SK-N-SH treated with all-trans-retinoic acid at 6 μM for 48 hours (cell line): ENCODE measurements around the gene LRRC74B.

ENCODE experiments used
- ATAC-seq: fragments of 200-7000 bp; cut with Tn5 transposase; 3 replicates; pipeline ENCODE4 v1.9.1; 2020; ENCODE audit warnings: mild to moderate bottlenecking, moderate library complexity
- ARNTL ChIP-seq: fragments of 450-650 bp; formaldehyde crosslinking; IDR thresholded peaks from 2 replicates; pipeline ENCODE4 v1.5.0; 2020; ENCODE audit warnings: low read depth, mild to moderate bottlenecking, moderate library complexity, borderline replicate concordance
- BACH2 ChIP-seq: fragments of 250-450 bp; sonication (Bioruptor Pico); IDR thresholded peaks from 2 replicates; pipeline ENCODE4 v1.9.0; 2021; ENCODE audit warnings: mild to moderate bottlenecking, borderline replicate concordance
- CSDC2 ChIP-seq: fragments of 250-450 bp; sonication (Bioruptor Pico); IDR thresholded peaks from 2 replicates; pipeline ENCODE4 v1.5.0; 2020; ENCODE audit warnings: mild to moderate bottlenecking, moderate library complexity
- ESRRG ChIP-seq: fragments of 250-450 bp; sonication (Bioruptor Pico); IDR thresholded peaks from 2 replicates; pipeline ENCODE4 v1.6.1; 2021; ENCODE audit warnings: mild to moderate bottlenecking
- GLIS3 ChIP-seq: fragments of 250-450 bp; sonication (Bioruptor Pico); IDR thresholded peaks from 2 replicates; pipeline ENCODE4 v1.5.0; 2020; ENCODE audit warnings: mild to moderate bottlenecking, moderate library complexity
- ISL1 ChIP-seq: fragments of 250-450 bp; sonication (Bioruptor Pico); IDR thresholded peaks from 2 replicates; pipeline ENCODE4 v2.1.2; 2022; ENCODE audit warnings: mild to moderate bottlenecking, moderate library complexity
- OSR1 ChIP-seq: fragments of 250-450 bp; sonication (Bioruptor Pico); IDR thresholded peaks from 2 replicates; pipeline ENCODE4 v1.8.0; 2022; ENCODE audit warnings: moderate library complexity, mild to moderate bottlenecking, inconsistent platforms
- RARB ChIP-seq: fragments of 250-450 bp; sonication (Bioruptor Pico); IDR thresholded peaks from 2 replicates; pipeline ENCODE4 v1.8.0; 2021; ENCODE audit warnings: mild to moderate bottlenecking, moderate library complexity
- SNAI2 ChIP-seq: fragments of 250-450 bp; sonication (Bioruptor Pico); IDR thresholded peaks from 2 replicates; pipeline ENCODE4 v1.5.0; 2020; ENCODE audit warnings: mild to moderate bottlenecking, moderate library complexity
- TCF4 ChIP-seq: fragments of 250-450 bp; sonication (Bioruptor Pico); IDR thresholded peaks from 2 replicates; pipeline ENCODE4 v1.8.0; 2021; ENCODE audit warnings: mild to moderate bottlenecking, moderate library complexity, borderline replicate concordance
- ZC3H10 ChIP-seq: fragments of 250-450 bp; sonication (Bioruptor Pico); IDR thresholded peaks from 2 replicates; pipeline ENCODE4 v1.5.1; 2021; ENCODE audit warnings: mild to moderate bottlenecking, moderate library complexity
- ZFP3 ChIP-seq: fragments of 250-450 bp; sonication (Bioruptor Pico); IDR thresholded peaks from 2 replicates; pipeline ENCODE4 v1.5.0; 2020; ENCODE audit warnings: mild to moderate bottlenecking, moderate library complexity
- ZFP30 ChIP-seq: fragments of 450-650 bp; formaldehyde crosslinking; IDR thresholded peaks from 2 replicates; pipeline ENCODE4 v1.5.0; 2022; ENCODE audit warnings: mild to moderate bottlenecking, moderate library complexity
- ZNF565 ChIP-seq: fragments of 450-650 bp; formaldehyde crosslinking; conservative IDR thresholded peaks from 2 replicates; pipeline ENCODE4 v1.5.0; 2020; ENCODE audit warnings: low read depth, mild to moderate bottlenecking, moderate library complexity
- ZNF70 ChIP-seq: fragments of 450-650 bp; formaldehyde crosslinking; IDR thresholded peaks from 2 replicates; pipeline ENCODE4 v1.5.0; 2020; ENCODE audit warnings: mild to moderate bottlenecking, moderate library complexity
- ZNF8 ChIP-seq: fragments of 450-650 bp; formaldehyde crosslinking; IDR thresholded peaks from 2 replicates; pipeline ENCODE4 v1.5.0; 2020; ENCODE audit warnings: mild to moderate bottlenecking, moderate library complexity
- TF ChIP-seq, protein P1 (sequence below): fragments of 250-450 bp; sonication (Bioruptor Pico); IDR thresholded peaks from 2 replicates; pipeline ENCODE4 v1.8.0; 2020; ENCODE audit warnings: mild to moderate bottlenecking, moderate library complexity, borderline replicate concordance
- TF ChIP-seq, protein P2 (sequence below): fragments of 250-450 bp; sonication (Bioruptor Pico); IDR thresholded peaks from 2 replicates; pipeline ENCODE4 v1.5.1; 2021; ENCODE audit warnings: mild to moderate bottlenecking, moderate library complexity
- TF ChIP-seq, protein P3 (sequence below): fragments of 250-450 bp; sonication (Bioruptor Pico); IDR thresholded peaks from 2 replicates; pipeline ENCODE4 v1.5.0; 2020; ENCODE audit warnings: mild to moderate bottlenecking, moderate library complexity
- TF ChIP-seq, protein P4 (sequence below): fragments of 250-450 bp; sonication (Bioruptor Pico); IDR thresholded peaks from 2 replicates; pipeline ENCODE4 v1.5.1; 2020; ENCODE audit warnings: low read depth, mild to moderate bottlenecking, moderate library complexity
- TF ChIP-seq, protein P5 (sequence below): fragments of 250-450 bp; sonication (Bioruptor Pico); IDR thresholded peaks from 2 replicates; pipeline ENCODE4 v1.8.0; 2021; ENCODE audit warnings: low read depth, mild to moderate bottlenecking, moderate library complexity, borderline replicate concordance

LRRC74B gene

DNA sequence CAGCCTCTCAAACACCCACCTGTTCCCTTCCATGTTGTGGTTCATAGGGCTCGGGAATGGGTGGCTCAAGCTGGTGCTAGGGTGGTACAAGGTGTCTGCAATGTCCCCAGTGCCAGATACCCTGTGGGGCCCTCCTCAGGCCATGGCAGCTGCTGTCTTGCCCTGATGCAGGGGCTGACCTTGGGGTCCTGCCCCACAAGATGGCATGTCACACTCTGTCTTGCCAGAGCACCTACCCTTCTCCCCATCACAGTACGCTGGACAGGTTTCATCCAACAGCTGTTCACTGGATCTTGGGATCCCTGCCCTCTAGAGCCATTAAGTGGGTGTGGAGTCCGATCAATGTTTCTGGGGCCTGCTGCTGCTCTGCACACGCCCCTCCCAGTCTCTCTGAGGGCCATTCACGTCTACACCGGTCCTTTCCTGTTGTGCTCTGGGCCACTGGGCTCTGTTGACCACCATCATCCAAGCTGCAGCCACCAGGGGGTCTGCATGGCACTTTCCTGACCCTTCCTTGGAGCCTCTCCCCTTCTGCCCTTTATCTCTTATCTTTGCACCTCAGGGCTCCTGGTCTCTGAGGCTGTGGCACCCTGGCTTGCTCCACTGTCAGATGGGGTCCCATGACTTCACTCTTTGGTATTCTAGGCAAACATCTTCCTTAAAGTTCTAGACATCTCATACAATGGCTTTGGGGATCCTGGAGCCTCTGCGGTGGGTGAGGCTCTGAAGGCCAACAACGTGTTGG is 7.1 kb downstream of the LRRC74B start:
- TF ChIP-seq ZNF70 (CRISPR knock-in tag), result no peak
- TF ChIP-seq, protein P1, sequence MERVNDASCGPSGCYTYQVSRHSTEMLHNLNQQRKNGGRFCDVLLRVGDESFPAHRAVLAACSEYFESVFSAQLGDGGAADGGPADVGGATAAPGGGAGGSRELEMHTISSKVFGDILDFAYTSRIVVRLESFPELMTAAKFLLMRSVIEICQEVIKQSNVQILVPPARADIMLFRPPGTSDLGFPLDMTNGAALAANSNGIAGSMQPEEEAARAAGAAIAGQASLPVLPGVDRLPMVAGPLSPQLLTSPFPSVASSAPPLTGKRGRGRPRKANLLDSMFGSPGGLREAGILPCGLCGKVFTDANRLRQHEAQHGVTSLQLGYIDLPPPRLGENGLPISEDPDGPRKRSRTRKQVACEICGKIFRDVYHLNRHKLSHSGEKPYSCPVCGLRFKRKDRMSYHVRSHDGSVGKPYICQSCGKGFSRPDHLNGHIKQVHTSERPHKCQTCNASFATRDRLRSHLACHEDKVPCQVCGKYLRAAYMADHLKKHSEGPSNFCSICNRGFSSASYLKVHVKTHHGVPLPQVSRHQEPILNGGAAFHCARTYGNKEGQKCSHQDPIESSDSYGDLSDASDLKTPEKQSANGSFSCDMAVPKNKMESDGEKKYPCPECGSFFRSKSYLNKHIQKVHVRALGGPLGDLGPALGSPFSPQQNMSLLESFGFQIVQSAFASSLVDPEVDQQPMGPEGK (CRISPR knock-in tag), result no peak
- no peak for TF ChIP-seq GLIS3
- TF ChIP-seq ZFP30 (CRISPR knock-in tag), result no peak
- TF ChIP-seq ZFP3 (CRISPR knock-in tag), result no peak
- TF ChIP-seq CSDC2, result no peak
- TF ChIP-seq, protein P2, sequence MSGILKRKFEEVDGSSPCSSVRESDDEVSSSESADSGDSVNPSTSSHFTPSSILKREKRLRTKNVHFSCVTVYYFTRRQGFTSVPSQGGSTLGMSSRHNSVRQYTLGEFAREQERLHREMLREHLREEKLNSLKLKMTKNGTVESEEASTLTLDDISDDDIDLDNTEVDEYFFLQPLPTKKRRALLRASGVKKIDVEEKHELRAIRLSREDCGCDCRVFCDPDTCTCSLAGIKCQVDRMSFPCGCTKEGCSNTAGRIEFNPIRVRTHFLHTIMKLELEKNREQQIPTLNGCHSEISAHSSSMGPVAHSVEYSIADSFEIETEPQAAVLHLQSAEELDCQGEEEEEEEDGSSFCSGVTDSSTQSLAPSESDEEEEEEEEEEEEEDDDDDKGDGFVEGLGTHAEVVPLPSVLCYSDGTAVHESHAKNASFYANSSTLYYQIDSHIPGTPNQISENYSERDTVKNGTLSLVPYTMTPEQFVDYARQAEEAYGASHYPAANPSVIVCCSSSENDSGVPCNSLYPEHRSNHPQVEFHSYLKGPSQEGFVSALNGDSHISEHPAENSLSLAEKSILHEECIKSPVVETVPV (CRISPR knock-in tag), result no peak
- TF ChIP-seq SNAI2, result no peak
- TF ChIP-seq, protein P3, sequence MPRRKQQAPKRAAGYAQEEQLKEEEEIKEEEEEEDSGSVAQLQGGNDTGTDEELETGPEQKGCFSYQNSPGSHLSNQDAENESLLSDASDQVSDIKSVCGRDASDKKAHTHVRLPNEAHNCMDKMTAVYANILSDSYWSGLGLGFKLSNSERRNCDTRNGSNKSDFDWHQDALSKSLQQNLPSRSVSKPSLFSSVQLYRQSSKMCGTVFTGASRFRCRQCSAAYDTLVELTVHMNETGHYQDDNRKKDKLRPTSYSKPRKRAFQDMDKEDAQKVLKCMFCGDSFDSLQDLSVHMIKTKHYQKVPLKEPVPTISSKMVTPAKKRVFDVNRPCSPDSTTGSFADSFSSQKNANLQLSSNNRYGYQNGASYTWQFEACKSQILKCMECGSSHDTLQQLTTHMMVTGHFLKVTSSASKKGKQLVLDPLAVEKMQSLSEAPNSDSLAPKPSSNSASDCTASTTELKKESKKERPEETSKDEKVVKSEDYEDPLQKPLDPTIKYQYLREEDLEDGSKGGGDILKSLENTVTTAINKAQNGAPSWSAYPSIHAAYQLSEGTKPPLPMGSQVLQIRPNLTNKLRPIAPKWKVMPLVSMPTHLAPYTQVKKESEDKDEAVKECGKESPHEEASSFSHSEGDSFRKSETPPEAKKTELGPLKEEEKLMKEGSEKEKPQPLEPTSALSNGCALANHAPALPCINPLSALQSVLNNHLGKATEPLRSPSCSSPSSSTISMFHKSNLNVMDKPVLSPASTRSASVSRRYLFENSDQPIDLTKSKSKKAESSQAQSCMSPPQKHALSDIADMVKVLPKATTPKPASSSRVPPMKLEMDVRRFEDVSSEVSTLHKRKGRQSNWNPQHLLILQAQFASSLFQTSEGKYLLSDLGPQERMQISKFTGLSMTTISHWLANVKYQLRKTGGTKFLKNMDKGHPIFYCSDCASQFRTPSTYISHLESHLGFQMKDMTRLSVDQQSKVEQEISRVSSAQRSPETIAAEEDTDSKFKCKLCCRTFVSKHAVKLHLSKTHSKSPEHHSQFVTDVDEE (CRISPR knock-in tag), result no peak
- TF ChIP-seq OSR1 (CRISPR knock-in tag), result no peak
- no peak for TF ChIP-seq BACH2 (CRISPR knock-in tag)
- no peak for TF ChIP-seq ZC3H10 (CRISPR knock-in tag)
- no peak for TF ChIP-seq ZNF8 (CRISPR knock-in tag)
- TF ChIP-seq TCF4 (CRISPR knock-in tag), result no peak
- TF ChIP-seq ISL1 (CRISPR knock-in tag), result no peak
- no peak for TF ChIP-seq RARB (CRISPR knock-in tag)
- no peak for TF ChIP-seq ARNTL (CRISPR knock-in tag)
- ATAC-seq, result no peak

DNA sequence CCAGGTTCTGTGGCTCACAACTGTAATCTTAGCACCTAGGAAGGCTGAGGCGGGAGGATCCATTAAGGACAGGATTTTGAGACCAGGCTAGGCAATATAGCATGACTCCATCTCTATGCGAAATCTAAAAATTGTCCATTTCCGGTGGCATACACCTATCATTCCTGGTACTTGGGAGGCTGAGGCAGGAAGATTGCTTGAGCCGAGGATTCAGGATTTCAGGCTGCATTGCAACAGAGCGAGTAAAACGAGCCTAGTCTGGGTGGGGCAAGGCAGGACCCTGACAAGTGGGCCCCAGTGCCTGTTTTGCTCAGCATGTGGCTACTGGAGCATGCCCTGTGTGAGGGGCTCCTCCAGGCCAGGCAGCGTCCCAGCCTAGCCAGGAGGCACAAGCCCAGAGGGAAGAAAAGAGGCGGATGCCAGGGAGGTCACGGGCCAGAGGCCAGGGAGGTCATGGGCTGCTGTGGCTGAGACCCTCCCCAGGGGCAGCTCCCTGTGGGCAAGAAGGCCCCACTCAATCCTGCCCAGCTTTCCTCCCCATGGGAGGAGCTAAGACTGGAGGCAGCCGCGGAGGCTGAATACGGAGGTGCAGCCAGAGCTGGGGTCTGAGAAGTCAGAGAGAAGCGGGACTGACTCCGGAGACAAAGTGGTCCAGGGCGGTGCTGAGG is 8.4 kb downstream of the LRRC74B start:
- ATAC-seq, result no peak
- TF ChIP-seq ZNF565 (CRISPR knock-in tag) (no peak), ESRRG (no peak), ZNF70 (CRISPR knock-in tag) (no peak), SNAI2 (no peak), BACH2 (CRISPR knock-in tag) (no peak), ZFP3 (CRISPR knock-in tag) (no peak), RARB (CRISPR knock-in tag) (no peak), OSR1 (CRISPR knock-in tag) (no peak), ARNTL (CRISPR knock-in tag) (no peak), ZNF8 (CRISPR knock-in tag) (no peak), TCF4 (CRISPR knock-in tag) (no peak), GLIS3 (no peak), ZC3H10 (CRISPR knock-in tag) (no peak), ISL1 (CRISPR knock-in tag) (no peak), CSDC2 (no peak)
- TF ChIP-seq, protein P3 (CRISPR knock-in tag), result no peak
- TF ChIP-seq, protein P4, sequence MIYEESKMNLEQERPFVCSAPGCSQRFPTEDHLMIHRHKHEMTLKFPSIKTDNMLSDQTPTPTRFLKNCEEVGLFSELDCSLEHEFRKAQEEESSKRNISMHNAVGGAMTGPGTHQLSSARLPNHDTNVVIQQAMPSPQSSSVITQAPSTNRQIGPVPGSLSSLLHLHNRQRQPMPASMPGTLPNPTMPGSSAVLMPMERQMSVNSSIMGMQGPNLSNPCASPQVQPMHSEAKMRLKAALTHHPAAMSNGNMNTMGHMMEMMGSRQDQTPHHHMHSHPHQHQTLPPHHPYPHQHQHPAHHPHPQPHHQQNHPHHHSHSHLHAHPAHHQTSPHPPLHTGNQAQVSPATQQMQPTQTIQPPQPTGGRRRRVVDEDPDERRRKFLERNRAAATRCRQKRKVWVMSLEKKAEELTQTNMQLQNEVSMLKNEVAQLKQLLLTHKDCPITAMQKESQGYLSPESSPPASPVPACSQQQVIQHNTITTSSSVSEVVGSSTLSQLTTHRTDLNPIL (CRISPR knock-in tag), result no peak
- TF ChIP-seq, protein P5, sequence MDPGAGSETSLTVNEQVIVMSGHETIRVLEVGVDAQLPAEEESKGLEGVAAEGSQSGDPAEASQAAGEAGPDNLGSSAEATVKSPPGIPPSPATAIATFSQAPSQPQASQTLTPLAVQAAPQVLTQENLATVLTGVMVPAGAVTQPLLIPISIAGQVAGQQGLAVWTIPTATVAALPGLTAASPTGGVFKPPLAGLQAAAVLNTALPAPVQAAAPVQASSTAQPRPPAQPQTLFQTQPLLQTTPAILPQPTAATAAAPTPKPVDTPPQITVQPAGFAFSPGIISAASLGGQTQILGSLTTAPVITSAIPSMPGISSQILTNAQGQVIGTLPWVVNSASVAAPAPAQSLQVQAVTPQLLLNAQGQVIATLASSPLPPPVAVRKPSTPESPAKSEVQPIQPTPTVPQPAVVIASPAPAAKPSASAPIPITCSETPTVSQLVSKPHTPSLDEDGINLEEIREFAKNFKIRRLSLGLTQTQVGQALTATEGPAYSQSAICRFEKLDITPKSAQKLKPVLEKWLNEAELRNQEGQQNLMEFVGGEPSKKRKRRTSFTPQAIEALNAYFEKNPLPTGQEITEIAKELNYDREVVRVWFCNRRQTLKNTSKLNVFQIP (CRISPR knock-in tag), result no peak
- TF ChIP-seq, protein P2 (CRISPR knock-in tag), result no peak
- TF ChIP-seq, all 23 proteins: peak for 0
